GM19193 (cell line): ENCODE results near the gene SYT7.

Experiments
- POLR2A ChIP-seq: IDR thresholded peaks from 4 replicates; pipeline ENCODE4 v1.6.1; 2011; ENCODE audit not compliant: insufficient read depth, insufficient read length; ENCODE audit errors: extremely low read depth

Gene SYT7

DNA sequence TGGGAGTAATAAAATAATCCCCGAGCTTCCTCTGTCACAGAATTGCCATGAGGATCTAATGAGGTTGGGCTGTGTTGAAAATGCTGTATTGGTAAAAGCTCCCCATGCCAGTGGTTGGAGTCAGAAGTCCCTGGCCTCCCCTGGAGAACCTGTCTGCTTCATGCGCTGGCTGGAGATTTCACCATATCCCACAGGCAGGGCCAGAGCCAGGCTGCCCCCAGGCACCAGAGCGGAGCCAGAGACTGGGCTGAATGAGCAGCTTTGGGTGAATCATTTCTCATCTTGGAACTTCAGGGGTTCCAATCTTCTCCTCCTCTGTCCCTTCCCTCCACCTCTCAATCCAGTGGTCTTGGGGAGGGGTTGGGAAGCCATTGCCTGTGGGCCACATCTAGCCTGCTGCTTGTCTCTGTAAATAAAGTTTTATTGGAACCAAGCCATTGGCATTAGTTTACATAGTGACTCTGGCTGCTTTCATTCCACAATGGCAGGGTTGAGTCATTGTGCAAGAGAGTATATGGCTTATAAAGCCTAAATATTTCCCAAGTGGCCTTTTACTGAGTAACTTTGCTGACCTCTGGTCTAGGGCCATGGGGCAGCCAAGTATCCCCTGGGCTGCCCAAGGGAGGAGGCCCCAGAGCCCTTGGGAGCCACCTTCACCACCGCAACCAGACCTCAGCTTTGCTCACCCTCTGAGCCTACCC, 37.1 kb downstream of the SYT7 start:
- TF ChIP-seq POLR2A: no peak

DNA sequence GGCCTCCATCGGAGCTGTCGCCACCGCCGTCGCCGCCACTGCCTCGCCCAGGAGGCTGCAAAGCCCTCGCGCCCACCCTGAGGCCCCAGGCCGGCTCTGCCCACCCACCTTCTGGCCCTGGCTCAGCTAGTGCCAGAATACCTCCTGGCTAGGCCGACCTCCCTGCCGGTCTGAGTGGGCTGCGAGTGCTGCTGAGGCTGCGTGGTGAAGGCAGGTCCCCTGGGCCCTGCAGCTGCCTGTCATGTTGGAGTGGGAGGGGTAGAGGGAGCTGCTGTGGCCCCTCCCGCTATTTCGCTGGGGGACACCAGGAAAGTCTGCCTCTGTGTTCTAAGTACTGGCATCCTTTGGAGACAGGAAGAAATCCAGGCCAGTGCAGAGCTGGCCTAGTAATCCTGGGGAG, 38.2 kb downstream of the SYT7 start:
- no peak for TF ChIP-seq POLR2A

DNA sequence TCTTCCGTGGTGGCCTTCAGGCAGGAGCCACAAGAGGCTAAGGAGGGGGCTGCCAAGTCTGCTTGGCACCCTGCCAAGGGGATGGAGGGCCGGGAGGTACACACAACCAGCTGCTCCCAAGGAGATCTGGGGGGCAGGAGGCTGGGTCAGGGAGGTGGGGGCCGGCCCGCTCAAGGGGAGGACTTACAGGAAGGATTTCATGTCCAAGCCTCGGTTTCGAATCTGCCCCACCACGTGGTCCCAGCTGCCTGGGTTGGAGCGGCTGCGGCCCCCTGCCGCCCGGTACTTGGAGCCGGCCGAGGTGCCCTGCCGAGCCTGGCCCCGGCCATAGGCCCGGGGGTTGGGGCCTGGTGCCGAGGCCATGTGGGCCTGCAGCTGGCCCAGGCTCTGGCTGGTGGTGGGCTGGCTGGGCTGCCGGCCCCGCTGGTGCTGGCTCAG, 38.8 kb downstream of the SYT7 start:
- no peak for TF ChIP-seq POLR2A

DNA sequence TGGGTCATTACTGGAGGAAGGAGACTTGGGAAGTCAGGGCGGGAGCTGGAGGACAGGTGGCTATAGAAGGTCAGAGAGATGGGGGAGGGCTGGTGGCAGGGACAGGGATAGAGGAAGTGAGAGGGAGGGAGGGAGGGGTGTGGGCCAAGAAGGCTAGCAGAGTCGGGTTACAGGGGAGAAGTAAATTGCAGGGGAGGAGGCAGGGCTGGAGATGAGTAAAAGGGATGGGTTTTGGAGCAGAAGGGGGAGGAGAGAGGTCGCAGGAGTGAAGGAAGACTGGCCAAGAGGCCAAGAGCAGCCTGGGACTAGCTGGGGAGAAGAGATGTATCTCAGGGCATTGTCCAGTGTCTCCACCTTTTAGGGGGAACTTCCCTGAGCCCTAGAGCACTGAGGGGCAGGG, 39.3 kb downstream of the SYT7 start:
- TF ChIP-seq POLR2A: no peak

DNA sequence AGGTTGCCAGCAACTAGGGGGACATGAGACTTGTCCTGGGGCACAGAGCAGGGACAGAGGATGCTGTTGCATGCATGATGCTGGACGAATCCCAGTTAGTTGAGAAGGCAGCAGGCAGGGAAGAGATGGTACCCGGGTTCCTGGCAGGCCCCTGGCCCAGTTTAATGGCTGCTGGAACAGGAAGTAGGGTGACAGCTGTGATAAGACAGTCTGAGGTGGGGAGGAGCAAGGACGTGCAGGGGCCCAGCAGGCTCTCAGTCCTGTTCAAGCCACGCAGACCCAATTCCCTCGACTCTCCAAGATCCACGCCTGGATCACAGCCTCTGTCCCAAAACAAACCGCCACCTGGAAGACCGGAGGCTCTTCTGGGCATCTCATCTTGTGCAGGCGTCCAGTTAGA, 40.3 kb downstream of the SYT7 start:
- TF ChIP-seq POLR2A: no peak

DNA sequence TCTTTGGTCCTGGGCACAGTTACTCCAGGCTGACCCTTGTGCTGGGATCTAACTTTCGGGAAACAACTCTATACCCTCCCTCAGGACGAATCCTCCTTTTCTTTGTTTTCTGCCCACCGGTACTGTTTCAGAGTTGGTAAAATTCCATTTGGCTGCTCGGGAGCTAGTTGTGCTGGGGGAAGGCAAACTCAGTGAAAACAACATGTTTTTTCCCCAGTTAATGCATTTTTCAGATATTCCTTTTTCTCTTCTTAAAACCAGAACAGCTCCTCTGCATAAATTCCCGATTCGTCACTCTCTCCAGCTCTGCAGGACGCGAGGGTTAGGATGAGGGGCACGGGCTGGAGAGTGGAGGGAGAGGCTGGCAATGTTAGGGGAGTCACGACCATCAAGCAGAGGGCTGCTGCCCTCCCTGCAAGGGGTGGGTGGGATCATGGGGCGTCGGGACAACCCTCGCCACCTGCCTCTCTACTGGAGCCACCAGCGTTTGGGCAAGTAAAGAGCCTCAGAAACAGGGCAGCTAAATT, 41.0 kb downstream of the SYT7 start:
- TF ChIP-seq POLR2A: no peak

DNA sequence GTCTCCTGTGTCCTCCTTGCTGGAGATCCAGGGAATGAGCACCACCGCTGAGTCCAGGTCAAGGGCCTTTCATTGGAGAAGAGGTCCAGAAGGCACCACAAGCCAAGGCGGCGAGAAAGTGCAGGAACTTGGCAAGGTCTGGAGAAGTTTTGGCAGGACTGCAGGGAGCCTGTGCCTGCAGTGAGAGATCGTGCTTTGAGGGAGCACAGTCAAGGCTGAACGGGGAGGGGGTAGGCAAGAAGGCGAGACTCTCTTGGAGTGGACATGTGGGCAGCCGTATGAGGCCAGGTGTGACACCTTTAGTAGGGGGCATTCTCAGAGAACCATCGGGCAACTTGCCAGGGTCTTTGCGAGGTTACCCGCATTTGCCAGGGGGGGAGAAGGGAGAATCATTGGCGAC, 41.9 kb downstream of the SYT7 start:
- no peak for TF ChIP-seq POLR2A

DNA sequence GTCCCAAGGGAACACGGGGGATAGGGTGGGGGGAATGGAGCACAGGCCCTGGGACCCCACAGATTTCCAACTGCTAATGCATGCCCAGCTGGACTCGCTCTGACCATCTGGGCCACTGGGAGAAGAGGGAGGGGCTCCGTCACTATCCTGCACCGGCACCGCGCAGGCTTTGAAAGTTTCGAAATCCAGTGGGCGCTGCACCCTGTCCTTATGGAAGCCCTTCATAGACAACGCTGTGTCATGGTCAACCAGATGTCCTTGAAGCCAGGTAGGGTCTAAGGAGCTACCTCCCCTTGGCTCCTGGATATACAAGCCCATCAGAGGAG, 42.3 kb downstream of the SYT7 start:
- no peak for TF ChIP-seq POLR2A

DNA sequence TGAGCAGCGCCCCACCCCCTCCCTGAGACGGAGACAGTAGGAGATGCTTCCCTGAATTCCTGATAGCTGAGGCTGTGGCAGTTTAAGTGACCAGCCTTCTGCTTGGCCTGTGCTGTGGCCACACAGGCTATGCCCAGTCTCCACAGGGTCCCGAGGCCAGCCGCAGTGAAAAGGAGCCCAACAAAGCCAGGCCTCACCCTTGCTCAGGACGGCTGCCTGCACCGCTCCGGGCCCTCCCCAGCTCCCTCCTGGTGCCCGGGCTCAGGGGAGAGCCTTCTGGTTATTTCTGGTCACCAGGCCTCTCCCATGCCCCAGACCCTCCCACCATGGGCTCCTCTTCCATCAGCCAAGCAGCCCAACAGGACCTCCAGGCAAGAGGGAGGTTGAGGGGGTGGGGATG, 43.5 kb downstream of the SYT7 start:
- no peak for TF ChIP-seq POLR2A

DNA sequence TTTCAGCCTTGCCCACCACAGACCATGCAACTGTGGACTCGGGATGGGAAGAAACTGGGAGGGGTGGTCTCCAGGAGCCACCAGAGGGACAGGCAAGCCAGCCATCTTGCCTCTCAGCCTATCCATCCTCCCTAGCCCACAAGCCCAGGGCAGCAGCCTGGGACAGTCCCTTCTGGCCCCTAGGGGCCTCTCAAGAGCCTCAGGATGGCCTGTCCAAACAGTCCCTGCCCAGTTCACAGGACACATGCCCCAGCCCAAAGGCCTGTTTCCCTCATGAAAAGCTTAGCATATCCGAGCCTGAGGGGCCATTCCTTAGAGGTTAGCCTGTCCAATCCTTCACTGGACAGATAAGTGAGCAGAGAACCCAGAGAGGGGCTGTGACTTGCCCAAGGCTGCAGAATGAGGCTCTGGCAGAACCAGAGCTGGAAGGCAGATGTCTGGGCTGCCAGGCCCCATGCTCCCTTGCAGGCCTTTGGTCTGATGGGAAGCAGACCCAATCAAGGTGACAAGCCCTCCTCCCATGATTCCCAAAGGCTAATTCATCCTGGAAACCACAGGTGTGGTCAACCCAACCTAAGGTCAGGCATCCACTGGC, 44.1 kb downstream of the SYT7 start:
- TF ChIP-seq POLR2A: no peak

DNA sequence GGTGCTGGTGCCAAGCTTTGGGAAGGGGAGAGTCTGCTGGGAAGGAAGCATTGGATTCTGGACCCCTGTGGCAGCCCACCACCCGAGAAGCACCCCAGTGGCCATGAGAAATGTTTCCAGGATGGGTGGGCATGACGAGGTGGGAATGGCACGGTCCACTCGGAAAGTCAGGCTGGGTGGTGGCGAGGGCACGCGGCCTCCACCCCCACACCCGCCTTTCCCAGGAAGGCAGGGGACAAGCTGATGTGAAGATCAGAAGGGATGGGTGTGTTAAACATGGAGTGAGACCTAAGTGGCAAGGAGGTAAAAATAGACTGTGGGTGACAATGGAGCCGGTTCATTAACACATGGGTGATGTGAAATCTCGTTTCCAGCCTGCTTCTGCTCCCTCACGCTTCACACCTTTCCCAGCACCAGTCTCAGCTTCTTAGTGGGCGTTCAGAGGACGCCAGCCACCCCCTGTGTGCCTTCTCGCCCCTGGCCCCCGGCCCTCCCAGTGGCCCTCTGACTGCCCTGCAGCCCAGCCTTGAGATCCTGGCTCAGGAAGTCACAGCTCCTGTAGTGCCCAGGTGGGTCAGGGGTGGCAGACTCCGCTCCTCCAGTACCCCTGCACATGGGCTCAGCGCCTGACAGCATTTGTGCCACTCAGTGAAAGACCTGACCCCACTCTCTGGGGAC, 44.7 kb downstream of the SYT7 start:
- TF ChIP-seq POLR2A: no peak

DNA sequence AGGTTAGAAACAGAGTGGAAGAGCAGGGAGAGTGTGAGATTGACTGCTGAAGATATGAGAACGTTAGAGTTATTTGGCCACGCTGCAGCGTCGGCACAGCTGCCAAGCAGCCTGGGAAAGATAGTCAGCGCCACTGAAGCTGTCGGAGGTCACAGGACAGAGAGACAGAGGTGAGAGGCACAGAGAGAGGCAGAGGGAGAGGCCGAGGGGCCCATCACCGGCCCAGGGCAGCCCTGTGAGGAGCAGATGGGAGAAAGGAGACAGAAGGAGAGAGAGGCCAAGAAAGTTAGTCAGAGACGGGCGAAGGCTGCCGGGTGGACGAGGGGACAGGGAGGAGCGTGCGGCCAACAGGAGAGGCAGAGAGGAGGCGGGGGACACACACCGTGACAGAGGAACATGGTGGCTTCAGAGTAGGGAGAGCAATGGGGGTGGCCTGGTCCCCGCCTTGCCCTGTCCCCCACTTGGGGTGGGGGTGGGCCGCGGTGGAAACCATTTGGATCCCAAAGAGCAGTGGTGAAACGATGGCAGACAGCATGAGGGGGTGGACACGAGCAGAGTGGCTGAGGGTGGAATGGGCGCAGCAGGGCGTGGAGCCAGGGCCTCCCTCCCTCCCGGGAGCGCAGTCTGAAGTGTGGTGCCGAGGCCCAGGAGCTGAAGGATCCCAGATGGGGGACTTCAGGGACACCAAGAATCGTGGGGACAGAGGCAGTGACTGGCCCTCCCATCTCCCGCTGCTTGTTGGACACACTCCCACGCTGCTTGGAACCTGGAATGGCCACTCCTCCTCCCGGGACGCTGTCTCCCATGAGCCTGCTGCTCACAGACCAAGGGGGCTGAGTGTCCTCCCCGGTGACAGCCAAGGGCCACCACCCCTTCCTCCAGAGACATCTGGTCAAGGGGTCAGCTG, 45.7 kb downstream of the SYT7 start:
- TF ChIP-seq POLR2A: no peak

DNA sequence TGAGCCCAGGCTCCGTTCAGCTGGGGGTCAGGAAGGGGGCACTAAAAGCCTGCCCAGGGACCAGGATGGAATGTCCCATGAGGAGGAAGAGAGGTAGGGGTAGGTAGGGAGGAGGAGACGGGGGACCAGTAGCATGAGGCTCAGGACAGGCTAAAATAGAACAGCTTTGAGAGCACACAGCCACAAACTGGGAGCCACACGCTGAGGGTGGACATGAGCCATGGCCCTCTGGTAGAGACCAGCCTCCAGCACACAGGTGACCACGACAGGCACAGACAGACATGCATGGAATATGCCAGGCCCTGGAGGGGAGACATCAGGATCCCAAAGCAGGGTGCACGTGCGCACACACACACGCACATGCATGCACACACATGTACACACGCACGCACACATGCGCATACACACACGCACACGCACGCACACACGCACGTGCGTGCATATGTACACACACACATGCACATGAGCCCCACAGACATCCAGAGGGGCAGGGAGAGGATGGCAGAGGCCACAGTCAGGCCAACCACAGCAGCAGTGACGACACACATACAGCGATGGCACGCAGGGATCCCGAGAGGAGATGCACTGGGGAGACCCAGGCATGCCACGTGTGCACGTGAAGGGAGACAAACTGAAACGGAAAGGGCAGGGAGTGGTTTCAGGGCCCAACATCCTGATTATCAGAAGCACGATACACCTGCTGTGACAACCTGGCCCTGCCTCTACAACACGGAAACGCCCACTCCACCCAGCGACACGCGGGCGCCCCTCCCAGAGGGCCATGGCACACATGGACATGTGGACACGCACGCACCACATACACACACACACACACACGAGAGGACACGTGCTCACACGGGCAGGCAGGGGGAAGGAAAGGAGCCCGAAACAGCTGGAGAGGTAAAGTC, 46.6 kb downstream of the SYT7 start:
- no peak for TF ChIP-seq POLR2A

DNA sequence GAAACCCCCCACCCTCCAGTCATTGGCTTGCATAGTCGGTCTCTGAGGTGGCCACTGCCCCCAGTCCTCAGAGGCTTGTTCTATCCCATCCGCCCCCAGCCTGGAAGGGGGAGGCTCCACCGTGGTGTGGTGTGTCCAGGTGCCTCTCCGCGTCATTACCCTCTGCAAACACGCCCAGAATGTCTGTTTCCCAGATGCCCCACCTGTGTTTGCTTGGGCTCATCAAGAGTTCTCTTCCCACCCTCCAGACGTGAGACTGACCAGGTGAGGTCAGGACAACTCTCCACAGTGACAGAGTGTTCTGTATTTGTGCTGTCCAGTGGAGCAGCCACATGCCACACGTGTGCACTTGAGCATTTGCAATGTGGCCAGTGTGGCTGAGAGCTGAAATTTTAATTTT, 47.5 kb downstream of the SYT7 start:
- no peak for TF ChIP-seq POLR2A

DNA sequence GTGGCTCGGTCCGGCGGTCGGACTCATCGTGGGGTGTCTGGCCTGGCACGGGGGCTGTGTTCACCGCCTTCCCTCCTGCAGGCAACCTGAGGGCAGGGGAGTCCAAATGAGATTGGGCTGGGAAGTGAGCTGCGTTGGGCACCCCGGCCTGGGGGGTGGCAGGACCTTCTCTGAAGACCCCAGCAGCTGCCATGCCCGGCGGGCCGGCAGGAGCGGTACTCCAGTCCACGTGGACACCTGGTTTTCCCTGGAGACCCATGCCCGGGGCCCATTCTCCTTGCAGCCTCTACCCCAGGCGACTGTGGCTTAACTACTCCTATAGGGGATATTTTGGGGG, 47.9 kb downstream of the SYT7 start:
- no peak for TF ChIP-seq POLR2A
